Skeletal muscle satellite cell (primary cell): ENCODE measurements around the gene ATF7.

Experiments used
- H3K27me3 ChIP-seq: 2 replicates; pipeline ENCODE4 v1.7.0; 2013; ENCODE audit warnings: low read length; ENCODE audit not compliant: control insufficient read depth, insufficient read depth
- H3K36me3 ChIP-seq: 2 replicates; pipeline ENCODE4 v1.7.0; 2013; ENCODE audit warnings: mild to moderate bottlenecking, control low read depth, low read length; ENCODE audit not compliant: insufficient read depth
- H3K4me1 ChIP-seq: 2 replicates; pipeline ENCODE4 v1.7.0; 2013; ENCODE audit warnings: low read length; ENCODE audit not compliant: control insufficient read depth, insufficient read depth
- H3K4me2 ChIP-seq: 2 replicates; pipeline ENCODE4 v1.7.0; 2013; ENCODE audit warnings: mild to moderate bottlenecking, low read length
- H3K4me3 ChIP-seq: 2 replicates; pipeline ENCODE4 v1.7.0; 2013; ENCODE audit warnings: low read length
- H3K9ac ChIP-seq: 2 replicates; pipeline ENCODE4 v1.7.0; 2013; ENCODE audit warnings: mild to moderate bottlenecking, low read depth, low read length, moderate library complexity
- H3K9me3 ChIP-seq: replicated peaks from 2 replicates; pipeline ENCODE4 v1.7.0; 2013; ENCODE audit warnings: mild to moderate bottlenecking, control low read depth, low read length

The ATF7 gene

DNA sequence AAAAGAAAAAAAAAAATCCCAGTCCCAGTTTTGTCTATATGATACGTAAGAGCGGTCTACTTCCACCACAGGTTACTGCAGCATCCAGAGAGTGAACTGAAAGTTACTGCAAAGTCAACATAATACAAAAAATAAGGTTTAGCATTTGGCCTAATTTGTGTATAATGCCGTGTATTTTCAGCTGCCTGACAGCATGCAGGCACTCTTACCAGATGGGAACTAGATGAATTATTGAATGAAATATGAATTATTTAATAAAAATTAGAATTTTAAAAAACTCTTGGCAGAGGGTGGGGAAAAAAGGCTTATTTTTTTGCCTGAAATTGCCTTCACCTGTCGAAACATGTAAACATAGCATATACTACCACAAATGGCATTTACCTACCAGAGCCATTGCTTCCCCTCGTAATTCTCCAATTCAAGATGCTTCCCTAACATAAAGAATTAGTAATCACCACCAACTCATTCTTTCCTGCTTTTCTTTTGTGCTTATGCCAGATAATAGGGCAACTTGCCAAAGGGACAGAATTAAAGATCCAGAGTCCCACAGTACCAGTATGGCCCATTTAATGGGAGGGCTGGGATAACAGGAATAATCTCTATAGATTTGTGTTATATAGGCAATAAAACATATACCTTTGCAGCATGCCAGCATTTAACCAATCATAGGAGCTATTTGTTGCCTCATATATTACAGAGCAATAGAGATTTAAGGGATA is 31.1 kb downstream of the ATF7 start:
- no peaks in the 10 kb centered on the region for H3K9me3 ChIP-seq
- peaks cover 32% of the 10 kb centered on the region for H3K4me1 ChIP-seq
- no peak overlapping the region for H3K9ac ChIP-seq
- no peak overlapping the region for H3K4me2 ChIP-seq
- H3K27me3 ChIP-seq: no peaks in the 10 kb centered on the region
- peaks cover 9% of the 10 kb centered on the region for H3K36me3 ChIP-seq
- no peak overlapping the region for H3K4me3 ChIP-seq

GRCh38 chr12:53593707-53594106 is 32.5 kb downstream of the ATF7 start:
- H3K36me3 ChIP-seq: peaks cover 9% of the 10 kb centered on the region
- H3K4me3 ChIP-seq: no peak overlapping the region
- H3K9ac ChIP-seq: no peak overlapping the region
- no peak overlapping the region for H3K4me2 ChIP-seq
- no peaks in the 10 kb centered on the region for H3K27me3 ChIP-seq
- peaks cover 32% of the 10 kb centered on the region for H3K4me1 ChIP-seq
- H3K9me3 ChIP-seq: no peaks in the 10 kb centered on the region

GRCh38 chr12:53593031-53593430 is 33.2 kb downstream of the ATF7 start:
- Histone ChIP-seq H3K36me3 (peaks cover 4% of the 10 kb centered on the region), H3K27me3 (no peaks in the 10 kb centered on the region), H3K4me1 (peaks cover 32% of the 10 kb centered on the region), H3K9ac (no peak overlapping the region), H3K4me3 (no peak overlapping the region), H3K9me3 (no peaks in the 10 kb centered on the region), H3K4me2 (no peak overlapping the region)

DNA sequence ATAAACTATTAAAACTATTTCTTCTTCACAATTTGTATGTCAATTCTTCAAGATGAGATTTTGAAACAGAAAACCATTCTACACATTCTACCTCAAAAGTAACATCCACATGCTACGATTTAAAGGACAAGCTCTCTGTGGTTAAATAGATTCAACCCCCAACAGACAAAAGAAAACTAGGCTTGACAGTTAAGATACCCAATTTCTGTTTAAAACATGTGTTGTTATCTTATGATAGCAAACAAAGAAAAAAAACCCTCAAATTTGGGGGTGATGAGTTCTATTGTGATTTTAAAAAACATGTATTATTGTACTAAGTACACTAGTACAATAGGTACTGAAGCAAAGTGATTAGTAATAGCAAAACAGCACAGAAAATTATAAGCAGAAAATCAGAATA is 33.8 kb downstream of the ATF7 start:
- peaks cover 31% of the 10 kb centered on the region for H3K4me1 ChIP-seq
- peak overlapping the region; percentile 17 for H3K9ac ChIP-seq
- peak overlapping the region; percentile 74 for H3K4me2 ChIP-seq
- no peaks in the 10 kb centered on the region for H3K9me3 ChIP-seq
- H3K4me3 ChIP-seq: no peak overlapping the region
- no peaks in the 10 kb centered on the region for H3K36me3 ChIP-seq
- no peaks in the 10 kb centered on the region for H3K27me3 ChIP-seq

GRCh38 chr12:53591301-53592206 is 34.6 kb downstream of the ATF7 start:
- Histone ChIP-seq H3K9me3 (no peaks in the 10 kb centered on the region), H3K4me2 (peak overlapping the region; percentile 74), H3K9ac (peak overlapping the region; percentile 17), H3K4me1 (peaks cover 22% of the 10 kb centered on the region), H3K4me3 (peak overlapping the region; percentile 30), H3K27me3 (no peaks in the 10 kb centered on the region), H3K36me3 (no peaks in the 10 kb centered on the region)

DNA sequence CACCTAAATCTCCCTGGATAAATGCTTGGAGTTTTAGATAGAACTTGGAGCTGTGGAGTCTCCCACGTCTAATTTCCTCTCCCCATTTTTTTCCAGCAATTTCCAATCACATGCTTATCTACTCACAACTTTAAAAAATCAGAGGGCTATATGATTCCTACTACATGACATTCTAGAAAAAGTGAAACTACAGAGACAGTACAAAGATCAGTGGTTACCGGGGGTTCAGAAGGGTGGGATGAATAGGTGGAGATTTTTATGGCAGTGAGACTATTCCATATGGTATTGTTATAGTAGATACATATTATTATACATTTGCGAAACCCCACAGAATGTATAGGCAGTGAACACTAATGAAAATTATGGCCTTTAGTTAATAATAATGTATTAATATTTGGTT is 35.5 kb downstream of the ATF7 start:
- H3K4me3 ChIP-seq: no peak overlapping the region
- H3K4me1 ChIP-seq: peaks cover 21% of the 10 kb centered on the region
- no peaks in the 10 kb centered on the region for H3K27me3 ChIP-seq
- H3K4me2 ChIP-seq: no peak overlapping the region
- H3K9me3 ChIP-seq: no peaks in the 10 kb centered on the region
- H3K36me3 ChIP-seq: peaks cover under 1% of the 10 kb centered on the region
- no peak overlapping the region for H3K9ac ChIP-seq

GRCh38 chr12:53589915-53590314 is 36.3 kb downstream of the ATF7 start:
- no peak overlapping the region for H3K4me3 ChIP-seq
- H3K27me3 ChIP-seq: no peaks in the 10 kb centered on the region
- peaks cover 17% of the 10 kb centered on the region for H3K4me1 ChIP-seq
- no peak overlapping the region for H3K4me2 ChIP-seq
- peaks cover 3% of the 10 kb centered on the region for H3K36me3 ChIP-seq
- H3K9me3 ChIP-seq: no peaks in the 10 kb centered on the region
- no peak overlapping the region for H3K9ac ChIP-seq

GRCh38 chr12:53589423-53589822 is 36.8 kb downstream of the ATF7 start:
- Histone ChIP-seq H3K9ac (no peak overlapping the region), H3K4me3 (no peak overlapping the region), H3K4me1 (peaks cover 17% of the 10 kb centered on the region), H3K27me3 (no peaks in the 10 kb centered on the region), H3K9me3 (no peaks in the 10 kb centered on the region), H3K4me2 (no peak overlapping the region), H3K36me3 (peaks cover 6% of the 10 kb centered on the region)

GRCh38 chr12:53588123-53588522 is 38.1 kb downstream of the ATF7 start:
- peaks cover 17% of the 10 kb centered on the region for H3K4me1 ChIP-seq
- no peak overlapping the region for H3K4me3 ChIP-seq
- no peak overlapping the region for H3K9ac ChIP-seq
- H3K36me3 ChIP-seq: peaks cover 6% of the 10 kb centered on the region
- no peaks in the 10 kb centered on the region for H3K27me3 ChIP-seq
- H3K9me3 ChIP-seq: no peaks in the 10 kb centered on the region
- H3K4me2 ChIP-seq: no peak overlapping the region

GRCh38 chr12:53586745-53587144 is 39.4 kb downstream of the ATF7 start:
- Histone ChIP-seq H3K9me3 (no peaks in the 10 kb centered on the region), H3K4me2 (no peak overlapping the region), H3K4me3 (no peak overlapping the region), H3K9ac (no peak overlapping the region), H3K36me3 (peaks cover 6% of the 10 kb centered on the region), H3K4me1 (peaks cover 9% of the 10 kb centered on the region), H3K27me3 (no peaks in the 10 kb centered on the region)

GRCh38 chr12:53585448-53586125 is 40.6 kb downstream of the ATF7 start:
- H3K4me1 ChIP-seq: no peaks in the 10 kb centered on the region

More at GRCh38 chr12:53585448-53586125, 40.6 kb downstream of the ATF7 start:
- H3K4me2 ChIP-seq: no peak overlapping the region
- H3K36me3 ChIP-seq: peaks cover 6% of the 10 kb centered on the region
- H3K4me3 ChIP-seq: no peak overlapping the region
- H3K27me3 ChIP-seq: no peaks in the 10 kb centered on the region
- H3K9me3 ChIP-seq: no peaks in the 10 kb centered on the region
- H3K9ac ChIP-seq: no peak overlapping the region
